ENCODE measurements around the gene DISC1.

DNA sequence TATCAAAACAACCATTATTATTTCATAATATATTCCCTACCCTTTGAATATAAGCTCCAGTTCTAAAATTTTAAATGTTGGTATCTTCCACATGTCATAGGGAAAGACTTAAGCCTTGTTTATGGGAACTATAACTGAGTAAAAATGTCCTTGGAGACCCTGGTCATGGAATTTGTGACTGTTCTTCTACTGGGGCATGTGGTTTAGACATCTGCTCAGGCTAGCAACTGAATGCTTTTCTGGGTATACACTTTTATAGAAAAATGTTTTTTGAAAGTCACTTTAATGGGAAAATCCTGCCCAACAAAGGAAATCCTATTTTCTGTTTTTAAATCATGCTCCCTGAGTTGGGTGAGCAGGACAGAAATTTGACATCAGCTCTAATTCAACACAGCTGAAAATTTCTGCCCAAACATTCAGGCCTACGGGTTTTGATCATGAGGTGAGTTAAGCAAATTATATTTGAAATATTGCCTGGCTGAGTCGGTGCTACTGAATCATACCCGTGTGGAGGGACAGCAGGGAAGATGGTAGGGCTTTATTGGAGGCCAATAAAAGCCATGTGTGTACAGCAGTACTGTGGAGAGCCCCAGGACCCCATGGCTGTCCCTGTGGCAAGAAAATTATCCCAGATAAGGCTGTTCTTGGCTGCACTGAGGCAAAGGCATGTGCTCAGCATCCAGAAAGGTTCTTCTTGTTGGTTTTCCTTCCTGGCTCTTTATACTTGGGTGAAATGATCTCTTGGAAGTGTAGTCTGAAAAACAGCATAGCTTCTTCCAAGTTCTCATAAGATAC is 391.8 kb downstream of the DISC1 start:
- TF ChIP-seq ZFX (IDR thresholded peaks at IDR 0.05), result no peak
- TF ChIP-seq, protein P1, sequence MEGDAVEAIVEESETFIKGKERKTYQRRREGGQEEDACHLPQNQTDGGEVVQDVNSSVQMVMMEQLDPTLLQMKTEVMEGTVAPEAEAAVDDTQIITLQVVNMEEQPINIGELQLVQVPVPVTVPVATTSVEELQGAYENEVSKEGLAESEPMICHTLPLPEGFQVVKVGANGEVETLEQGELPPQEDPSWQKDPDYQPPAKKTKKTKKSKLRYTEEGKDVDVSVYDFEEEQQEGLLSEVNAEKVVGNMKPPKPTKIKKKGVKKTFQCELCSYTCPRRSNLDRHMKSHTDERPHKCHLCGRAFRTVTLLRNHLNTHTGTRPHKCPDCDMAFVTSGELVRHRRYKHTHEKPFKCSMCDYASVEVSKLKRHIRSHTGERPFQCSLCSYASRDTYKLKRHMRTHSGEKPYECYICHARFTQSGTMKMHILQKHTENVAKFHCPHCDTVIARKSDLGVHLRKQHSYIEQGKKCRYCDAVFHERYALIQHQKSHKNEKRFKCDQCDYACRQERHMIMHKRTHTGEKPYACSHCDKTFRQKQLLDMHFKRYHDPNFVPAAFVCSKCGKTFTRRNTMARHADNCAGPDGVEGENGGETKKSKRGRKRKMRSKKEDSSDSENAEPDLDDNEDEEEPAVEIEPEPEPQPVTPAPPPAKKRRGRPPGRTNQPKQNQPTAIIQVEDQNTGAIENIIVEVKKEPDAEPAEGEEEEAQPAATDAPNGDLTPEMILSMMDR (conservative IDR thresholded peaks at IDR 0.05), result no peak
